Epithelial cell of esophagus (primary cell): ENCODE results near the gene STAT5B.

ENCODE experiments used
- DNase-seq: peaks from one replicate; pipeline ENCODE4 v3.0.0; 2010; ENCODE audit warnings: low read depth
- H3K4me3 ChIP-seq: 2 replicates; pipeline ENCODE4 v1.5.1; 2011; ENCODE audit warnings: mild to moderate bottlenecking, low read length, control low read depth
- CTCF ChIP-seq: IDR thresholded peaks from 2 replicates; pipeline ENCODE4 v1.5.1; 2011; ENCODE audit warnings: low read depth, mild to moderate bottlenecking, low read length, control low read depth, inconsistent platforms; ENCODE audit not compliant: insufficient read depth; ENCODE audit errors: missing control alignments

The STAT5B gene

GRCh38 chr17:42184713-42185620, 91.2 kb downstream of the STAT5B start, which contains the start of gene HCRT:
Gene HCRT, minus strand, starts transcription at chr17:42185452. Its CDS starts 87 bp downstream, at chr17:42185365.
- DNase-seq = peak; percentile 6
- no peak within 1 kb of the TSS for H3K4me3 ChIP-seq
- no peak for TF ChIP-seq CTCF

GRCh38 chr17:42183741-42184711, 92.2 kb downstream of the STAT5B start:
- TF ChIP-seq CTCF = no peak

GRCh38 chr17:42182927-42183734, 93.1 kb downstream of the STAT5B start:
- TF ChIP-seq CTCF = no peak
- DNase-seq = peak; percentile 39
- H3K4me3 ChIP-seq = no peak overlapping the region

More at GRCh38 chr17:42183741-42184711, 92.2 kb downstream of the STAT5B start:
- H3K4me3 ChIP-seq = no peak overlapping the region
- peak; percentile 26 for DNase-seq

GRCh38 chr17:42181851-42182207, 94.4 kb downstream of the STAT5B start:
- H3K4me3 ChIP-seq = no peak overlapping the region
- no peak for DNase-seq
- no peak for TF ChIP-seq CTCF

GRCh38 chr17:42180922-42181850, 95.0 kb downstream of the STAT5B start, which contains the start of gene KCNH4:
Gene KCNH4, minus strand, starts transcription at chr17:42181142. Its CDS starts 197 bp downstream, at chr17:42180945.
- H3K4me3 ChIP-seq = no peak within 1 kb of the TSS
- DNase-seq = peak; percentile 68
- peak; percentile 42 for TF ChIP-seq CTCF
